Mucosa of stomach (tissue), 1 donor: ENCODE measurements around the gene RAD54L.

ENCODE experiments used
- H3K27me3 ChIP-seq: one replicate; pipeline ENCODE4 v1.7.0; 2013; ENCODE audit warnings: mild to moderate bottlenecking, low read length; ENCODE audit not compliant: control insufficient read depth, insufficient read depth
- H3K36me3 ChIP-seq: one replicate; pipeline ENCODE4 v1.7.0; 2013; ENCODE audit warnings: low read length; ENCODE audit not compliant: control insufficient read depth, insufficient read depth
- H3K4me1 ChIP-seq: one replicate; pipeline ENCODE4 v1.7.0; 2013; ENCODE audit warnings: mild to moderate bottlenecking, low read length; ENCODE audit not compliant: control insufficient read depth, insufficient read depth
- H3K4me3 ChIP-seq: one replicate; pipeline ENCODE4 v1.7.0; 2013; ENCODE audit warnings: low read length
- H3K9ac ChIP-seq: one replicate; pipeline ENCODE4 v1.7.0; 2013; ENCODE audit warnings: mild to moderate bottlenecking, low read length, moderate library complexity
- H3K9me3 ChIP-seq: one replicate; pipeline ENCODE4 v1.7.0; 2013; ENCODE audit warnings: mild to moderate bottlenecking, low read length, moderate library complexity; ENCODE audit not compliant: control insufficient read depth
- donor health status: Pancreatic carcinoma.

Gene RAD54L

DNA sequence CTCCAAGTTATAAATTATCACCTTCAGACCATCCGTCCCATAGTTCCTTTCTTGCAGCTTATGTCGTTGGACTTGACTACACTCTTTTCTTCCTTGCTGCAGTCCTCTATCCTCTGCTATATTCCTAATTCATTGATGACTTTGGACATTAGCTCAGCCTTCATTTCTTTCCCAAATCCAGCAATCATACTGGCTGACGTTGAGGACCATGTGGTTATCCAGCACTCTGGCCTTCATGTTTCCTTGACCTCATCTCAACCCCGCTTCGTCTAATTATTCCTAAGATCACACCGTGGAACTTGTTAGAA, 27.4 kb downstream of the RAD54L start:
- Histone ChIP-seq H3K27me3 (no peaks in the 10 kb centered on the region), H3K9ac (no peak overlapping the region), H3K4me1 (no peaks in the 10 kb centered on the region), H3K36me3 (no peaks in the 10 kb centered on the region), H3K9me3 (no peaks in the 10 kb centered on the region), H3K4me3 (no peak overlapping the region)

DNA sequence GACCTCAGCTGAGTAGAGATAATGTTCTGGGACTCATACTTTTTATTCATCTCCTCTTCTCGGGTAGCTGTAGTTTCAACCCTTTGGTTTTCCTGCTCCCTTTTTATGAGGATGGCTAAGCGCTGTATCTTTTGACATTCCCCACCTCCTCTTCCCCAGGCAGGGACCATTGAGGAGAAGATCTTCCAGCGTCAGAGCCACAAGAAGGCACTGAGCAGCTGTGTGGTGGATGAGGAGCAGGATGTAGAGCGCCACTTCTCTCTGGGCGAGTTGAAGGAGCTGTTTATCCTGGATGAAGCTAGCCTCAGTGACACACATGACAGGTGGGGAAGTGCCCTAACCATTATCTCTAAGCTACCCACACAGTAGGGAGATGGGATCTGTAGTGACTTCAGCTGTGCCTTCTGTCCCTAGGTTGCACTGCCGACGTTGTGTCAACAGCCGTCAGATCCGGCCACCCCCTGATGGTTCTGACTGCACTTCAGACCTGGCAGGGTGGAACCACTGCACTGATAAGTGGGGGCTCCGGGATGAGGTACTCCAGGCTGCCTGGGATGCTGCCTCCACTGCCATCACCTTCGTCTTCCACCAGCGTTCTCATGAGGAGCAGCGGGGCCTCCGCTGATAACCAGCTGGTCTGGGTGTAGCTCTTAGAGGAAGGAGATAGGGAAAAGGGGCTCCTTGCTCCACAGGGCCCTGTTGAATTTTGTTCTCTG, 30.3 kb downstream of the RAD54L start:
- peaks cover 5% of the 10 kb centered on the region for H3K36me3 ChIP-seq
- no peaks in the 10 kb centered on the region for H3K9me3 ChIP-seq
- no peaks in the 10 kb centered on the region for H3K4me1 ChIP-seq
- H3K4me3 ChIP-seq = no peak overlapping the region
- no peaks in the 10 kb centered on the region for H3K27me3 ChIP-seq
- no peak overlapping the region for H3K9ac ChIP-seq

DNA sequence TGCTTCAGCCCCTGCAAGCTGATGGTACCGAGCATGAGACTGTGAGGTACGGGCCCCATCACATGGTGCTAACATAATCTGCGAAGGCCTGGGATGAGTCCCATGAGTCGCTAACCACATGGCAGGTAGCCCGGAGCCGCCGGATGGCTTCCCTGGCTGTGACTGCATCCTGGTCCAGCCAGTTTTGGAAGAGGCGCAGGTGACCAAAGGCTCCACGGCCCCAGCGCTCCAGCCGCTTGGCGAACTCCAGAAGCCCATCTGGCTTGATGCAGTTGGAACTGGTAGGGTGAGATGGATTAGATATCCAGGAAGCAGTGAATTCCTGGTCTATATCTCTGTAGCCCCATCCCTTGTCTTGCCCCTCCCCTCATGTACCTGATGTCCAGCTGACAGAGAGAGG, 31.2 kb downstream of the RAD54L start:
- no peak overlapping the region for H3K4me3 ChIP-seq
- no peaks in the 10 kb centered on the region for H3K9me3 ChIP-seq
- peaks cover 5% of the 10 kb centered on the region for H3K36me3 ChIP-seq
- H3K9ac ChIP-seq = no peak overlapping the region
- no peaks in the 10 kb centered on the region for H3K27me3 ChIP-seq
- no peaks in the 10 kb centered on the region for H3K4me1 ChIP-seq

DNA sequence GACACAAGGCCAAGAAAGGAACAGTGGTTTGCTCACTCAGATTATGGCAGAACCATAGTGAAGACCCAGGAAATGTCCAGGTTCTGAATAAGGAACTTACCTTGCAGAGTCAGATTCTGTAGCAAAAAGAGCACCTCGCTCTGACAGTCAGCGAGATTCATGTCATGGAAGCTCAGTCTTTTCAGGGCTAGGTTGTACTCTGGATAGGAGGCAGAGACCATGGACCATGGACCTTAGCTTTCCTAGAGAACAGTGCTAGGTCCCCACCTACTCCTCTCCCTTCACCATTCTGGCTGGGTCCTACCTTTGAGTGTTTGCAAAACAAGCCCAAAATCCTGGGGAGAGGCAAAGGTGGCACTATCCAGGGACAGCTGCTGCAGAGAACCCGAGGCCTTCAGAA, 32.5 kb downstream of the RAD54L start:
- Histone ChIP-seq H3K36me3 (peaks cover 5% of the 10 kb centered on the region), H3K9ac (no peak overlapping the region), H3K4me3 (no peak overlapping the region), H3K27me3 (no peaks in the 10 kb centered on the region), H3K4me1 (no peaks in the 10 kb centered on the region), H3K9me3 (no peaks in the 10 kb centered on the region)

DNA sequence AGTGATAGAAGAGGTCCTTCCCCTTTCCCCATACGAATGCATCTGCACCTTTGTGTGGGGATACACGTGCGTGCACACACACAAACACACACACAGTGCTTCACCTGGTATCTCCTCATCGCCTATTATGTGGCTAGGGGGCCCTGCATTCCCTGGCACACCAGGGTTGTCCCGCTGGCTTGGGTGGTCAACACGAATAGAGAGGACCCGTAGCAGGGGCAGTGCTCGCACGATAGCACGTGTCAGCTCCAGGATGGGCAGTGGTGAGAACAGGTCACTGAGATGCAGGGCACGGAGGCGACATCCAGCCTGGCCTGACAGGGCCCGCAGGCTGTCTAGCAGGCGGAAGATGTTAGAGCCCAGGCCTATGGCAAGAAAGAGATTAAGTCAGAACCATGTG, 33.5 kb downstream of the RAD54L start:
- Histone ChIP-seq H3K36me3 (peaks cover 5% of the 10 kb centered on the region), H3K27me3 (no peaks in the 10 kb centered on the region), H3K4me1 (no peaks in the 10 kb centered on the region), H3K4me3 (no peak overlapping the region), H3K9ac (no peak overlapping the region), H3K9me3 (no peaks in the 10 kb centered on the region)

DNA sequence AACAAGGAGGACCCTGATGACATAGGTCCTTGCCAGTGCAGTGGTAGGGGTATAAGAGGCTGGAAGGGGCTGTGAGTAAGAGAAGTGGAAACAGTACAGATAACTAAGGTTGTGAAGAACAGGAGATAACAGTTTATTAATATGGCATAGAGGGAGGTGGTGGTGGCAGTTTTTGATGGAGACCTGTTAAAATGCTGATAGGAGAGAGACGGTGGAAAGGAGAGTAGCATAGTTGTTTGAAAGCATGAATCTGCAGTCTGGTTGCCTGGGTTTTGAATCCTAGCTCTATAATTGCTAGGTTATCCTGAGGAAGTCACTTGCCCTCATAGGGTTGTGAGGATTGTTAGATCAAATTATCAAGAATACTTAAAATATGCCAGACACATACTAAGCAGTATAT, 36.5 kb downstream of the RAD54L start:
- Histone ChIP-seq H3K4me3 (no peak overlapping the region), H3K9me3 (no peaks in the 10 kb centered on the region), H3K27me3 (no peaks in the 10 kb centered on the region), H3K9ac (no peak overlapping the region), H3K4me1 (no peaks in the 10 kb centered on the region), H3K36me3 (peaks cover 5% of the 10 kb centered on the region)

DNA sequence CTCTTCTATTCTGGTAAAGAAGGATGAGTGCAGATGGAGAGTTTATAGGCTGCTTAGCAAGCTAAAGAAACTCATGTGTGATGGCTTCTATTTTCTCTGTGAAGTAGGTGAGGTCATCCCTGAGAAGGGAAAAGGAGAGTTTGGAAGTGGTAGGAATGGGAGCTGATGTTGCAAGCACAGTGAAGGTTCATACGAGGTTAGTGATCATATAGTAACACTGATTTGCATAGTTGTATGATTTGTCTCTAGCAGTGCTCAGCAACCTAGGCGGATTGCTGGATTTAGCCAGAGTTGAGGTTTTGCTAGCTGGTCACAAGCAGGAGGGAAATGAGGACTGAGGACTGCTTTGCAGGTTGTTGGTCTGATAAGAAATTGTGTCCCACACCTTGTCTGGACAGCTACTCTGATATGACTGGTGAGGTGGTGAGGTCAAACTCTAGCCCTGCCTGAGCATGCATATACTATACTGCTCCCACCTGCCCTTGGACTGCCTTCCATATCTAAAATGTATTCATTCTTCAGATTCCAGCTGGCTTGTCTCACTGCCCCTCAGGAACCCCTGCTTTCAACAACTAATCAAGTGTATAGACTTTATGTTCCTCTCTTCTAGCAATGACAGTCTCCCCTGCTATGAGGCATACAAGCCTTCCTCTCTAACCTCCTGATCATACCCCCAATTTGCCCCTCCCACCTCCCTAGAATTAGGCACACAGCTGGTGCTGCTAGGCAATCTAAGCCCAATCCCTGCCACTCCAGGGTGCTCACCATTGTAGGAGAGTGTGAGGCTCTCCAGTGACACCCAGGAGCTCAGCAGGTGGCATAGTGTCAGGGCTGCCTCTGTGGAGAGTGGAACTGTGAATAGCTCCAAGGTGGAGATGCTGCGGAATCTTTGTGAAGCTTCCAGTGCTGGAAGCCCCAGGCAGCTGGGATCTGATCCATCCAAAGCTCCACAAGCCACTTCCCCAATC, 37.3 kb downstream of the RAD54L start:
- Histone ChIP-seq H3K27me3 (no peaks in the 10 kb centered on the region), H3K4me3 (no peak overlapping the region), H3K9me3 (no peaks in the 10 kb centered on the region), H3K9ac (no peak overlapping the region), H3K36me3 (peaks cover 5% of the 10 kb centered on the region), H3K4me1 (no peaks in the 10 kb centered on the region)

DNA sequence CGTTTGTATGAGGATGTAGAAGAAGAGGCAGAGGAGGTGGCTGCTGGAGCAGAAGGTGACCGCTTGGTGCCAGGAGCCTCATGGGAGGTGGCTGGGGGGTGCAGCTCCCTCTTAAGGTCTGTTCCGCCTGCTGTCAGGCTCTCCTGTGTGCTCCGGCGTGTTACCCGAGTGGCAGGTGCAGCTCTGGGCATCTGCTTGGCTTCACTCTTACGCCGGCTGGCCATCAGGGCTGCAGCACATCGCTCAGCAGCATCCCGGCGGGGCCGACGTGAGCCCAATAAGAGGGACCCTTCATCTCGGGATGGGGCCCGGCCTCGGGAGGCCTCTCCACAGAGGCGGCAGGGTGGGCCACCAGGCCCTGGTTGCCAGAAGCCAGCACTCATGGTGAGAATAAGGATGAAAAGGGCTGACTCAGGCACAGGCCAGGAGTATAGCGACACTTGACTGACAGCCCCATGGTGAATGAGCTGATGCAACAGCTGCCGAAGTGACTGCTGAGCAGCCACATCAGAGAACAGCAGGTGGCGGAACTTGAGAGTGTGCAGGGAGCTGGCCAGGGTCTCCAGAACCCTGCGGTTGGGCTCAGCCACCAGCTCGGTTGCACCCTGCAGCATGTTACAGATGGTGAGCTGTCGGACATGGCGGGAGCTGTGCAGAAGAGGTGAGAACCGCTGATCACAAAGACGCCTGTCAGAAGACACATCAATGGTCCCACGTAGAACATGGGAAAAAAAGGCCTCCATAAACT, 38.3 kb downstream of the RAD54L start:
- Histone ChIP-seq H3K36me3 (peaks cover 2% of the 10 kb centered on the region), H3K27me3 (no peaks in the 10 kb centered on the region), H3K9me3 (no peaks in the 10 kb centered on the region), H3K4me1 (no peaks in the 10 kb centered on the region), H3K4me3 (no peak overlapping the region), H3K9ac (no peak overlapping the region)

DNA sequence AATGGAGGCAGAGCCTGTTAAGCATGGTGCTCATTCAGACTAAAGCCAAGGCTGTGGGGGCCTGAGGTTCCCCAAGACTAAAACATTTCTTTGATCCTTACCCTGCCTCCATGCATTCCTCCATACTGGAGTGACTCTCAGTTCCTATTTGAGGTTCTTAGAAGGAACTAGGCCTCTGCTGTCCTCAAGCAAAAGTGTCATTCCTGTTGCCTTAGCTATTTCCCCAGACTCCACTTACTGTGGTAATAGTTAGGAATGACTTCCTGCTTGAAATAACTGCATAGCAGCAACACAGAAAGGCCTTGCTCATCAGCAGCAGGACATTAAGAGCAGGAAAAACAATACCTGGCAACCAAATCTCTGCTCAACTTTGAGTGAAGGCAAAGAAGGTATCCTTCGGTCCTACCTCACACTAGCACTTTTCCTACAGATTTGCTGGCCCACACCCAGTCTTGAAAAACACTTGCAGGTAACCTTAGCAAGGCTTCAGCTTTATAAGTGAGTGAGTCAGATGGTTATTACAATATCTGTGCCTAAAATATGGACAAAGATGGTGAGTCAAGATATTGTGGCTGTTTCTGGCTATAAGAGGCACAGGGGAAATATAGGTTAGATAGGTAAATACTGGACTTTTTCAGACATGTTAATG, 41.0 kb downstream of the RAD54L start:
- H3K9me3 ChIP-seq = no peaks in the 10 kb centered on the region
- no peak overlapping the region for H3K4me3 ChIP-seq
- H3K4me1 ChIP-seq = no peaks in the 10 kb centered on the region
- no peaks in the 10 kb centered on the region for H3K27me3 ChIP-seq
- no peak overlapping the region for H3K9ac ChIP-seq
- no peaks in the 10 kb centered on the region for H3K36me3 ChIP-seq

DNA sequence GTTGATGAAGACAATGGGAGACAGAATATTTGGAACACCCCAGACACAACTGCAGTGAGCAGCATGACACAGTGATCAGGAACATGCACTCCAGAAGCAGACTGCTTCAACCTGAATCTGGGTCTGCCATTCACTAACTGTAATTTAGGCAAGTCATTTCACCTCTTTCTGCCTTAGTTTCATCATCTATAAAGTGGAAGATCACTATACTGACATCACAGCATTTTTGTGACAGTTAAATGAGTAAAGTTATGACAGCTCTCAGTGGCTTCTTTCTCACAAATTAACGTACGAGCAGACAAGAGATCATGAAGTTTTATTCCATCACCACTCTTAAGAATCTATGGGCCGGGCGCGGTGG, 41.6 kb downstream of the RAD54L start:
- Histone ChIP-seq H3K27me3 (no peaks in the 10 kb centered on the region), H3K4me1 (no peaks in the 10 kb centered on the region), H3K9me3 (no peaks in the 10 kb centered on the region), H3K36me3 (no peaks in the 10 kb centered on the region), H3K9ac (no peak overlapping the region), H3K4me3 (no peak overlapping the region)

DNA sequence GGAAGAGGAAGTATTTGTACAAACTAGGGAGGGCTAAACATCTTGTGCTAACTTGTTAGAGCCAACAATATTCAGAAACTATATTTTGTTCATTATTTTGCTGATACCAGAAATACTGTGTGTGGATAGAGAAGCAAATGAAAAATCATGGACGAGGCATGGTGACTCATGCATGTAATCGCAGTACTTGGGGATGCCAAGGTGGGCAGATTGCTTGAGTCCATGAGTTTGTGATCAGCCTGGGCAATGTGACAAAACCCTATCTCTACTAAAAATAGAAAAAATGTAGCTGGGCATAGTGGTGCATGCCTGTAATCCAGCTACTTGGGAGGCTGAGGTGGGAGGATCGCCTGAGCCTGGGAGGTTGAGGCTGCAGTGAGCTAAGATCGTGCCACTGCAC, 42.4 kb downstream of the RAD54L start:
- H3K9me3 ChIP-seq = no peaks in the 10 kb centered on the region
- H3K4me1 ChIP-seq = no peaks in the 10 kb centered on the region
- no peaks in the 10 kb centered on the region for H3K27me3 ChIP-seq
- H3K9ac ChIP-seq = no peak overlapping the region
- no peak overlapping the region for H3K4me3 ChIP-seq
- no peaks in the 10 kb centered on the region for H3K36me3 ChIP-seq

DNA sequence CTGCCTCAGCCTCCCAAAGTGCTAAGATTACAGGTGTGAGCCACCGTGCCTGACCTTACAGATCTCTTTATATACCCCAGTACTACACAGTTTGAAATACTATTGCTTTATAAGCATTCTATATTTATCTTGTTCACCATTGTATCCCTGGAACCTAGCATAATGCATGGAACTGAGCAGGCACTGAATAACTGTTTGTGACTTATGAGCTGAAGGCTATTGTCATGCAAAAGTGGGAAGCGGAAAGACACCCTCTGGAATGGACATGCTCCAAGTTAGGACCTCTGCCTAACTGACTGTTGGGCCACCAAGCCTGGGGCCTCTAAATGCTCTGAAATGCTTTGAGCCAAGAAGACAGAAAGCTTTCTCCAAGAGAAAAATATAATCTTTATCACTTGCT, 47.7 kb downstream of the RAD54L start:
- H3K4me1 ChIP-seq = no peaks in the 10 kb centered on the region
- H3K27me3 ChIP-seq = no peaks in the 10 kb centered on the region
- no peak overlapping the region for H3K9ac ChIP-seq
- peaks cover 4% of the 10 kb centered on the region for H3K36me3 ChIP-seq
- H3K9me3 ChIP-seq = no peaks in the 10 kb centered on the region
- no peak overlapping the region for H3K4me3 ChIP-seq
